ENCODE data around the gene ITPRIP. TPM values are rescaled to one million over a fixed set of nuclear protein-coding genes. Genes with fewer than 3 reads are reported as not detected.
A peak's percentile ranks its signal among the peaks of the same experiment; 100 is the strongest.

ITPRIP gene
- total RNA-seq, 1 donor from 2014 or later = 7.0 TPM

- peaks cover 7% of the 10 kb centered on the region for H3K4me1 Mint-ChIP-seq (ENCODE audit: low read depth)
- no peak for DNase-seq (ENCODE audit: low spot score, unreplicated experiment)
- peak overlapping the region; percentile 88 for H3K4me3 Mint-ChIP-seq (ENCODE audit: low read depth)
- H3K27me3 Mint-ChIP-seq = no peaks in the 10 kb centered on the region
- TF ChIP-seq CTCF (IDR thresholded peaks at IDR 0.05; ENCODE audit: unreplicated experiment) = no peak
- peaks cover 10% of the 10 kb centered on the region for H3K36me3 Mint-ChIP-seq (ENCODE audit: insufficient read depth)
- no peaks in the 10 kb centered on the region for H3K9me3 Mint-ChIP-seq (ENCODE audit: low read depth)
- peak overlapping the region; percentile 96 for H3K27ac Mint-ChIP-seq
These were observed 69.9 kb downstream of the ITPRIP start for GRCh38 chr10:104268405-104268712.

GRCh38 chr10:104267721-104268404 lies 70.4 kb downstream of the ITPRIP start:
- peak overlapping the region; percentile 96 for H3K27ac Mint-ChIP-seq

GRCh38 chr10:104264783-104265182 lies 73.5 kb downstream of the ITPRIP start:
- Mint-ChIP-seq H3K36me3 (ENCODE audit: insufficient read depth) (peaks cover 23% of the 10 kb centered on the region), H3K27me3 (no peaks in the 10 kb centered on the region), H3K27ac (no peak overlapping the region), H3K4me3 (ENCODE audit: low read depth) (no peak overlapping the region), H3K9me3 (ENCODE audit: low read depth) (no peaks in the 10 kb centered on the region), H3K4me1 (ENCODE audit: low read depth) (peaks cover 10% of the 10 kb centered on the region)
- no peak for DNase-seq (ENCODE audit: low spot score, unreplicated experiment)
- no peak for TF ChIP-seq CTCF (IDR thresholded peaks at IDR 0.05; ENCODE audit: unreplicated experiment)

More at GRCh38 chr10:104267721-104268404, 70.4 kb downstream of the ITPRIP start:
- Mint-ChIP-seq H3K27me3 (no peaks in the 10 kb centered on the region), H3K36me3 (ENCODE audit: insufficient read depth) (peaks cover 10% of the 10 kb centered on the region), H3K9me3 (ENCODE audit: low read depth) (no peaks in the 10 kb centered on the region), H3K4me3 (ENCODE audit: low read depth) (peak overlapping the region; percentile 88), H3K4me1 (ENCODE audit: low read depth) (peaks cover 7% of the 10 kb centered on the region)
- DNase-seq (ENCODE audit: low spot score, unreplicated experiment) = no peak
- no peak for TF ChIP-seq CTCF (IDR thresholded peaks at IDR 0.05; ENCODE audit: unreplicated experiment)

DNA sequence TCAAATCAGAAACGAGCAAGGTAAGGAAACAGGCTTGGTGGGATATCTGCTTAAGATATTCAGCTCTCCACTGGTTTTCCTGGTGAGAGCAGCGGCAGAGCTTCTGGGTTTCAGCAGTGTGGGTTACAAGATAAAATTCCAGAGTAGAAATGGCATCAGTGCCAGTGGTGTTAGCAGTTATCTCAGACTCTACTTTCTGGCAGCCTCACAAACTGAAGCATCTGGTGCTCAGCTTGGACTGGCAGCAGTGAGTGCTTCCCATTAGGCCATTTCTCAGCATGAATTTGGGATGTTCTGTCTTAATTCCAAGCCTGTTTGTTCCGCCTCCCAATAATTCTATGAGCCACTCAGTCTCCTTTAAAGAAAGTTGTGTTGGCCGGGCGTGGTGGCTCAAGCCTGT lies 76.2 kb downstream of the ITPRIP start:
- Mint-ChIP-seq H3K4me1 (ENCODE audit: low read depth) (peaks cover 4% of the 10 kb centered on the region), H3K4me3 (ENCODE audit: low read depth) (no peak overlapping the region), H3K36me3 (ENCODE audit: insufficient read depth) (peaks cover 26% of the 10 kb centered on the region), H3K27me3 (no peaks in the 10 kb centered on the region), H3K9me3 (ENCODE audit: low read depth) (no peaks in the 10 kb centered on the region), H3K27ac (no peak overlapping the region)
- no peak for DNase-seq (ENCODE audit: low spot score, unreplicated experiment)
- TF ChIP-seq CTCF (IDR thresholded peaks at IDR 0.05; ENCODE audit: unreplicated experiment) = no peak

GRCh38 chr10:104260775-104261115 lies 77.5 kb downstream of the ITPRIP start:
- Mint-ChIP-seq H3K27ac (no peak overlapping the region), H3K36me3 (ENCODE audit: insufficient read depth) (peaks cover 25% of the 10 kb centered on the region), H3K27me3 (no peaks in the 10 kb centered on the region), H3K4me3 (ENCODE audit: low read depth) (no peak overlapping the region), H3K9me3 (ENCODE audit: low read depth) (no peaks in the 10 kb centered on the region), H3K4me1 (ENCODE audit: low read depth) (peaks cover 17% of the 10 kb centered on the region)
- no peak for TF ChIP-seq CTCF (IDR thresholded peaks at IDR 0.05; ENCODE audit: unreplicated experiment)
- no peak for DNase-seq (ENCODE audit: low spot score, unreplicated experiment)

All from progenitor cell of endocrine pancreas (in vitro differentiated cells).